GM21447 (cell line): Measurements from ENCODE around the gene PROCA1.
"Not testable (repeated sequence)": the region's sequence is repeated elsewhere in the genome, so short reads cannot be mapped to it uniquely, and the experiment has no call there.

Experiments used
- ATAC-seq: cut with Tn5 transposase; IDR thresholded peaks from one replicate; pipeline ENCODE4 v1.9.1; 2021; ENCODE audit not compliant: unreplicated experiment

The PROCA1 gene

DNA sequence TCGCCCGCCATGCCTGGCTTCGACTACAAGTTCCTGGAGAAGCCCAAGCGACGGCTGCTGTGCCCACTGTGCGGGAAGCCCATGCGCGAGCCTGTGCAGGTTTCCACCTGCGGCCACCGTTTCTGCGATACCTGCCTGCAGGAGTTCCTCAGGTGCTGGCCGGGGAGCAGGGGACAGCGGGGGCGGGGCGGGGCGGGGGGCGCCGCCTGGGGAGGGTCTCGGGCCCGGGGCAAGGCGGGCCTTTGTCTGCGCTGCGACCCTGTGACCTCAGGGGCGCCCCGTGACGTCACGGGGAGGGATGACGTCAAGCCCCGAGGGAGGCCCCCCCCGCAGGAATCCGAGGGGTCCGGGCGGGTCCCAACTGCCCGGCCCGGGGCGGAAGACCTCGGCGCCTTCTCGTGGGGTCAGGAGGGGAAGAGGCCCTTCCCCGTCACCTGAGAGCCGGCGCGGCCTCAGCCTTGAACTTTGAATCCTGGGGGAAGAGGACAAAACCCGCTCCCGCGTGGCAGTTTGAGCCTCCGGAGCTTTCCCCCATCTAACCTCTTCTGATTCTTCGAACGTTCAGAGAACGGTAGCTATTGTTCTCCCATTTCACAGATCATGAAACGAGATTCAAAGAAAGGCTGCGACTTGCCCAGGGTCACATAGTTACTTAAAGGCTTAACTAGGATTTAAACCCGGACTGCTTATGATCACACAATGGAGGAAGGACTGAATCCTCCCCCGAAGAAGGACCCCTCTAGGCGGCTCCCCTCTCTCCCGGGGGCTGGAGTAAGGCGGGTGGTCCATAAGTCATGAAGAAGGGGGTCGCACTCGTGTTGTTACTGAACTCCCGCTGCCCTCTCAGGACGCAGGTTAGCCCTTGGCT, 32.6 kb upstream of the PROCA1 start:
- peak; percentile 18 for ATAC-seq

DNA sequence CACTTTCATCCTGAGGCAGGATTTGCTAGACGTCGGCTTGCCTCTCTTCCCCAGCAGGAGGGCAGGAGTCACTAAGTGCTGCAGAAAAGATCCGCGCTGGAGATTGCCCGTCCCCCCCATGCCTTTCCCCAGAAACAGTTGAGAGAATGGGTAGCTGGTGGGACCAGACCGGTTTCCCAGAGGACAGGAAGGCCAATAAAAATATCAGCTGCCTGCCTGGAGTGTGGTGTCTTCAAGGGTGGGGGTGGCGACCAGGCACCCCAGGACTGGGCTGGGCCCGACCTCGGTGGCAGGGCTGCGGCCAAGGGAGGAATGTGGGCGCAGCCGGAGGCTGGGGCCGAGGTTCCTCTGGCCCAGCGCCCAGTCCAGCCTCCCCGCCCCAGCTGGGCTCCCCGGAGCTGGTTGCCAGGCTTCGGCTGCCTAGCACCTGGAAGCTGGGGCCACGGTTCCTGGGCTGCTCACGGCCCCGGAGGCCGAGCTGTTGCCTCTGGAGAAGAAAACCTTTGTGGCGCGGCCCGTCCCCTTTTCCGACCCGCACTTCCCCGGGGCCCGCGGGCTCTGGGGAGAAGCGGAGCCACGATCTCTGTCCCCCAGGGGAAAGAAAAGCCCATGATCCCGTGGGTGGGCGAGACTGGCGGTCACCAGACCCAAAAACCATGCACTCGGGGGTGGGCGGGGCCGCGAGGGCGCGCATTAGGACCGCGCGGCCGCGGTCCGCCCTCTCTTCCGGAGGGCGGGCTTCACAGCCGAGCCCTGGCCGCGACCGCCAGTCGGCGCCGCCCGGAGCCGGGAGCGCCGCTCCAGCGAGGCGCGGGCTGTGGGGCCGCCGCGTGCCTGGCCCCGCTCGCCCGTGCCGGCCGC, 31.8 kb upstream of the PROCA1 start, which contains the start of gene TRAF4:
TSS of gene TRAF4 (plus strand) at position 769 of the 861 bp plus-strand sequence. CDS start 102 bp downstream, outside the sequence.
- ATAC-seq: peak; percentile 46

DNA sequence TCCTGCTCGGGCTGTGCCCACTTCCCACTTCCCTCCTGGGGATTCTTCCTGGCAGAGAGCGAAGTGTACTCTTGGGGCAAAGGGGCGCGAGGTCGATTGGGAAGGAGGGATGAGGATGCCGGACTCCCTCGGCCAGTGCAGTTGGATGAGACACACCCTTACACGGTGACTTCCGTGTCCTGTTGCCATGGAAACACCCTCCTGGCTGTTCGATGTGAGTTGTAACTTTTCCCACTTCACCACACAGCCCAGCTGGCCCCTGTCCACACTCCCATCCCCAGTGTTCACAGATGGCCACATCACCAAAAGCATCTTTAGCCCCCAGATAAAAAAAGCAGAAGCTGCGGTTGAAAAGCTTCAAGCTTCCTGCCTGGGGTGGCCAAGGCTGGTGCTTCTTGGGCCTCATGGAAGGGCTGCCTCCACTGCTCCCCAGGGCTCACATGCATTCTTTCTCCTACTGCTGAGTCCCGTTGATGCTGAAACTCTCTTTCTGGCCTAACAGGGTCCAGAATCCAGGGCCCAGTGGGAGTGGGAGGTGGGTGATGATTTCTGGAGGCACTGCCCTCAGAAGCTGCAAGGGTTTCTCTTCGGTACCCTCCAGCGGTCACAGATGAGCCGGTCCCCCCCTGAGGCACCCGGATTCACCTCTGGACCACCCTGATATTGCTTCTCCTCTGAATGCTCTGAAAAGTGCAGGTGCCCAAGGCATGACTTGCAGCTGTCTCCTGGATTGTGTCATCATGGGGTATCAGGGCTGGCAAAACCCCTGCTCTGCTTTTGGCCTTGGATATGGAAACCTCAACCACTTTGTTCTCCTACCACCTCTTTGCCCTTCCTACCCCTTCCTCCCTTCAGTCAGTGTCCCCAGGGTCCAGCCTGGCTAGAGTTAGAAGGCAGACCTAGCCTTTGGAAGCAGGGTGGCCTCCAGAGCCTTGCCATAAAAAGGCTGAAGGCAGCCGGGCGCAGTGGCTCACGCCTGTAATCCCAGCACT, 30.0 kb upstream of the PROCA1 start:
- ATAC-seq: no peak

DNA sequence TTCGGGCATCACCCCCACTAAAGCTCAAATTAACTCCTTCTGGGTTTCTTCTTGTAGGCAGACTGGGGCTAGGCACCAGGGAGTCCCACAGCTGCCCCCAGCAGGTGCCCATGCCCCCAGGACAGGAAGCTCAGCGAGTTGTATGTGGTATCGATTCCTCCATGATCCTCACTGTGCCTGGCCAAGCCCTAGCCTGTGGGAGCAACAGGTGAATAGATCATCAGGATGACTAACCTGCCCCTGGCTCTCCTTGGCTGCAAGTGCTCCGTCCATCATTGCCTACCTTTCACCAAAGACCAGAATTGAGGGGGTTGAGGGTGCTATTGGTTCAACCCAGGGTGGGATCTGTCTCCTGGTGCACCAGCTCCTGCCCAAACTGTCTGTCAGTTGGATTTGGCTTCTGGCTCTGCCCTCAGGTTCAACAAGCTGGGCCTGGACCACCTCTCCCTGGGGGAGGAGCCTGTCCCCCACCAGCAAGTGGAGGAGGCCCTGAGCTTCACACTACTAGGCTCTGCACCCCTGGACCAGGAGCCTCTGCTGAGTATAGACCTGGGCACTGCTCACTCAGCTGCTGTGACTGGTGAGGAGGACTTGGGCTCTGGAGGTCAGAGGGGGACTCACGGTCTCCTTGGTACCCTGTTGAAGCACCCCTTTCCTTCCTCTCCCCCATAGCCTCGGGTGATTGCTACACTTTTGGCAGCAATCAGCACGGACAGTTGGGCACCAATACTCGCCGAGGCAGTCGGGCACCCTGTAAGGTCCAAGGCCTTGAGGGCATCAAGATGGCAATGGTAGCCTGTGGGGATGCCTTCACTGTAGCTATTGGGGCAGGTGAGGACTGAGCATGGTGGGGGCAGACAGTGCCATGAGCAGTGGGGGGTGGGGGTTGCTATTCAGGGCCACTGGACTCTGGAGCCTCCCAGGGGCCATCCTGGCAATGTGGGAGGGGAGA, 29.0 kb upstream of the PROCA1 start:
- ATAC-seq: no peak

DNA sequence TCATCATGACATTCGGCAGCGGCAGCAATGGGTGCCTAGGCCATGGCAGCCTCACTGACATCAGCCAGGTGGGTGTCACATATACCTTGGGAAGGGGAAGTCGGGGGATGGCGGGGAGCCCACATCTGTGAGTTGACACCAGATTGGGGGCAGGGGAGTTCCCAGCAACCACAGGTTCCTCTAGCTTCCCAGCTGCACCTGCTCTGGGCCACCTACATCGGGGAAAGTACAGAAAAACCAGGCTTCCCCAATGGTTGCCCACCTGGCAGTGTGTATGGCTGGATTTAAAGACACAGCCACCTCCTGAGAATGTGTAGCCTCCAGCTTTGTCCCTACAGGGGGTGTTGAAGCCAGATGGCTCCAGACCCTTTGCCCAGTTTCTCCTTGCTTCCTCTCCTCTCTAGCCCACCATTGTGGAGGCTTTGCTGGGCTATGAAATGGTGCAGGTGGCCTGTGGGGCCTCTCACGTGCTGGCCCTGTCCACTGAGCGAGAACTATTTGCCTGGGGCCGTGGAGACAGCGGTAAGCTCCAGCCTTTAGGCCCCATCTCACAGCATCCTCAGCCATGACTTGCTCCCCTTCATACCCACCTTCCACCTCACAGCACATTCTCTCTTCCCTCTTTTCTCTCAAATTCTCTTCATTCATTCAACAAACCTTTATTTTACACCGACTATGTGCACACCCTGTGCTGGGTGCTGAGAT, 27.1 kb upstream of the PROCA1 start:
- no peak for ATAC-seq

DNA sequence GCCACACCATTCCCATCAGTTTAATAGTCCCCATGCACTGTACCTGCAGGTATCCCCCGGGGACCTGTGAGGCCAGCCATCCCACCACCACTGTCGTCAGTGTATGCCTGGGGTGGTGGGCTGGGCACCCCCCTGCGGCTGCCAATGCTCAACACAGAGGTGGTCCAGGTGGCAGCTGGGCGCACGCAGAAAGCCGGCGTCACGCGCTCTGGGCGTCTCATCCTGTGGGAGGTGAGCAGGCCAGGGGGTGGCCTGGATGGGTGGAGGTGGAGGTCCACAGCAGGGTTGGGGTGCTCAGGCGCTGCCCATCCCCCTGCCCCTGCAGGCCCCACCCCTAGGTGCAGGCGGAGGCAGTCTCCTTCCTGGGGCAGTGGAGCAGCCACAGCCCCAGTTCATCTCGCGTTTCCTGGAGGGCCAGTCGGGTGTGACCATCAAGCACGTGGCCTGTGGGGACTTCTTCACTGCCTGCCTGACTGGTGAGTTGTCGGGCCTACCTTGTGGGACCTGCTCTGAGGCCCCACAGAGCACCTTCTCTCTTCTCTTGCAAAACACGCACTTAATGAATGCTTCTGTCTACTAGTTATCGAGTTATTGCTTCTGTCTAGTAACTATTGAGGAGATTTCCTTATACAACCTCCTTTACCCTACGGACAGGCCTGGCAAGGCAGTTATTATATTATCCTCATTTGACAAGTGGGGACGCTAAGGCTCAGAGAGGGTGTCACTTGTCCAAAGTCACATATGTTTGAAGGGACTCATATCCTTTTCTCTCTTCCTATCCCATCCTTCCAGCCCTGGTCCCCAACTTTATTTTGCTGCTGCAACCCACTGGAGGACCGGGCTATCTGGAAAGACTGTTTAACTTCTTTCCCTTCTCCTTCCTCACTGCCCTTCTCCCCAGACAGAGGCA, 26.3 kb upstream of the PROCA1 start:
- peak; percentile 68 for ATAC-seq

DNA sequence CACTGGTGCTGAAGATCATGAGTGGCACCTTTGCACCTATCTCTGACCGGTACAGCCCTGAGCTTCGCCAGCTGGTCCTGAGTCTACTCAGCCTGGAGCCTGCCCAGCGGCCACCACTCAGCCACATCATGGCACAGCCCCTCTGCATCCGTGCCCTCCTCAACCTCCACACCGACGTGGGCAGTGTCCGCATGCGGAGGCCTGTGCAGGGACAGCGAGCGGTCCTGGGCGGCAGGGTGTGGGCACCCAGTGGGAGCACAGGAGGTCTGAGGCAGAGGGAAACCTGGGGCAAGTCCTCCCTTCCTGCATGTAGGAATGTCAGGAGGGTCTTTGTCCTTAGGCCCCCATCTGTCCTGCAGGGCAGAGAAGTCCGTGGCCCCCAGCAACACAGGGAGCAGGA, 25.6 kb upstream of the PROCA1 start:
- no peak for ATAC-seq

DNA sequence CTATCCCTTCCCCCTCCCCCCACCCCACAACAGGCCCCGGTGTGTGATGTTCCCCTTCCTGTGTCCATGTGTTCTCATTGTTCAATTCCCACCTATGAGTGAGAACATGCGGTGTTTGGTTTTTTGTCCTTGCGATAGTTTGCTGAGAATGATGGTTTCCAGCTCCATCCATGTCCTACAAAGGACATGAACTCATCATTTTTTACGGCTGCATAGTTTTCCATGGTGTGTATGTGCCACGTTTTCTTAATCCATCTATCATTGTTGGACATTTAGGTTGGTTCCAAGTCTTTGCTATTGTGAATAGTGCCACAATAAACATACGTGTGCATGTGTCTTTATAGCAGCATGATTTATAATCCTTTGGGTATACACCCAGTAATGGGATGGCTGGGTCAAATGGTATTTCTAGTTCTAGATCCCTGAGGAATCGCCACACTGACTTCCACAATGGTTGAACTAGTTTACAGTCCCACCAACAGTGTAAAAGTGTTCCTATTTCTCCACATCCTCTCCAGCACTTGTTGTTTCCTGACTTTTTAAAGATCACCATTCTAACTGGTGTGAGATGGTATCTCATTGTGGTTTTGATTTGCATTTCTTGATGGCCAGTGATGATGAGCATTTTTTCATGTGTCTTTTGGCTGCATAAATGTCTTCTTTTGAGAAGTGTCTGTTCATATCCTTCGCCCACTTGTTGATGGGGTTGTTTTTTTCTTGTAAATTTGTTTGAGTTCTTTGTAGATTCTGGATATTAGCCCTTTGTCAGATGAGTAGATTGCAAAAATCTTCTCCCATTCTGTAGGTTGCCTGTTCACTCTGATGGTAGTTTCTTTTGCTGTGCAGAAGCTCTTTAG, 24.5 kb upstream of the PROCA1 start:
- ATAC-seq: not testable (repeated sequence)

DNA sequence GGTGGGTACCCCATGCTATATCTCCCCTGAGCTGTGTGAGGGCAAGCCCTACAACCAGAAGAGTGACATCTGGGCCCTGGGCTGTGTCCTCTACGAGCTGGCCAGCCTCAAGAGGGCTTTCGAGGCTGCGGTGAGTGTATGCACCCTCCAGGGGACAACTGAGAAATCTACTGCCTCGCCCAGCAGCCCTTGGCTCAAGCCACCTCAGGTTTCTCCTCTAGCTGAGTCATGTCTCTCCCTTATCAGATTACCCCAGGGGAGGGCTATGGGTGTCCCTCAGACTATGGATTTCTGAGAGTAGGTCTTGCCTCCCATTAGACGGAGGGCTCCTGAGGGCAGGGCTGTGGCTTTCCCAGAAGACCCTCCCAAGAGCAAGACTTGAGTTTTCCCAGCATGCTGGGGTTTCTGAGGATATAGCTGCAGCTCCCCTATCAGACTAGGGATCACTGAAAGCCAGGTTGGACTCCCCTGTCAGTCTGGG, 23.6 kb upstream of the PROCA1 start:
- no peak for ATAC-seq

DNA sequence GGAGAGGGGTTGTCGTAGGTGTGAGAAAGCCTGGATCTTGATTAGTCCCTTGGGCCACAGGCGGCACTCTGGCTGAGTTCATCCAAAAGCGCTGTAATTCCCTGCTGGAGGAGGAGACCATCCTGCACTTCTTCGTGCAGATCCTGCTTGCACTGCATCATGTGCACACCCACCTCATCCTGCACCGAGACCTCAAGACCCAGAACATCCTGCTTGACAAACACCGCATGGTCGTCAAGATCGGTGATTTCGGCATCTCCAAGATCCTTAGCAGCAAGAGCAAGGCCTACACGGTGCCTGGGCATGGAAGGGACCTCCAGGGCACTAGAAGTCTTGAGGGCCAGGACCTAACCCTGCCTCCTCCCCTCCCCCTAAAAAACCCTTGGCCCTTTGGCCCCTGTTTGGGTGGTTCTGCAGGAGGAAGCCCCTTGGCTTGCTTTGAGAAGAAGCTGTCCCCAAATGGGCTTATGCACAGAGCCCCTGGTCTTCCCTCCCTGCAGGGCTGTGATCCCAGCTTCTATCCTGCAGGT, 23.1 kb upstream of the PROCA1 start:
- no peak for ATAC-seq

DNA sequence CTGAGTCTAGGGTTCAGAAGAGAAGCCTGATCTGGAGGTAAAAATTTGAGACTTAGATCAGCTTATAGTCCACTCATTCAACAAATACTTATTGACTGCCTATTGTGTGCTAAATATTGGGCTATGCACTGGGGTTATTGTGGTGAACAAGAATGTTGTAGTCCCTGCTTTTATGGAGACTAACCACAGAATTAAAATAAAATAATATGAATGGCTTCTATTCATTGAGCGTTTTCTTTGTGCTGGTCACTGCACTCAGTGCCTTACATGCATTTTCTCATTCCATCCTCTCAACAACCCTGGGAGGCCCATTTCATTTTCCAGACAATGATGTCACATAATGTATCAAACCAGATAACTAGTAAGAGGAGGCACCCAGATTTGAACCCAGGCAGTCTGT, 21.7 kb upstream of the PROCA1 start:
- no peak for ATAC-seq

DNA sequence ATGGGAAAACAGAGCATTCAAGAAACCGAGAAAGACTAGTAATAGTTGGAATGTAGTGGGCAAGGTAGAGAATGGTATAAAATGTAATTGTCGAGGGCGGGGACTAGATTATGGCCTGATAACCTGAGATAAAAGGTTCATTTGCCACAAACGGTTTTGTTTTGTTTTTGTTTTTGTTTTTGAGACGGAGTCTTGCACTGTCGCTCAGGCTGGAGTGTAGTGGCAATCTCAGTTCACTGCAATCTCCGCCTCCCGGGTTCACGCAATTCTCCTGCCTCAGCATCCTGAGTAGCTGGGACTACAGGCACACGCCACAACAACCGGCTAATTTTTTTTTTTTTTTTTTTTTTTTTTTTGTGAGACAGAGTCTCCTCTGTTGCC, 18.3 kb upstream of the PROCA1 start:
- no peak for ATAC-seq

DNA sequence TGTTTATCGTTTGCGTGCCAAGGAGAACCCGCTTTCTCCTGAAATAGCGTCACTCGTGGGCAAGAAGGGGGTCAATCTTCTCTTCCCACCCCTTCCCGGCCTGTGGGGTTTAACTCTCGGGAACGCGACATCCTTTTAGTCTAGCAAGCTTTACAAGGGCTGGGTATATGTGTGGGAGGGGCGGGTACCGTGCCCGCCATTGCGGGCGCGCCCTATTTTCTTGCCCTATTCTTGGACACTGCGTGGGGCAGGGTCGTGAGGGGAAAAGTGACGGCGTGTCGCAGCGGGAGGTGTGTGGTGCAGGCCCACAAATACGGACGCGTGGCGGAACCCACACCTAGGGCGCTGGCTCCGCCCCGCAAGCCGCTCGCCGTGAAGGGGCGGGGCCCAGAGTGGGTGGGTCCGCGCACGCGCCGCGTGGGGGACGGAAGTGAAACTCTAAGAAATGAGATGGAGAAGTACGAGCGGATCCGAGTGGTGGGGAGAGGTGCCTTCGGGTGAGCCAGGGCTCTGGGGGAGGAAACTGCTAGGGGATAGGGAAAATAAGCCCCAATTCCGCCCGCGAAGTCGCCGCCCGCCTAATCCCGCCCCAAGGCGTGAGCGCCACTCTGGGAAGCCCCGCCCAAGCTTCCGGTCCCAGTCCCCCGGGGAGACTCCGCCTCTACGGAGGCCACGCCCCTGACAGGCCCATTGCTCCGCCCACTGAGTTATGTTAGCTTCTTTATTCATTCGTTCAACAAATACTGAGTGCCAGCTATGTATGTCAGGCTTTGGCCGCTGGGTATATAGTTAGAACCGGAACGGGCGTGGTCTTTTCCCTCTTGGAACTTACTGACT, 16.9 kb upstream of the PROCA1 start, which contains the start of gene NEK8:
TSS of gene NEK8 (plus strand) at position 425 of the 837 bp plus-strand sequence. CDS start at position 451, 26 bp downstream.
- peak; percentile 29 for ATAC-seq

DNA sequence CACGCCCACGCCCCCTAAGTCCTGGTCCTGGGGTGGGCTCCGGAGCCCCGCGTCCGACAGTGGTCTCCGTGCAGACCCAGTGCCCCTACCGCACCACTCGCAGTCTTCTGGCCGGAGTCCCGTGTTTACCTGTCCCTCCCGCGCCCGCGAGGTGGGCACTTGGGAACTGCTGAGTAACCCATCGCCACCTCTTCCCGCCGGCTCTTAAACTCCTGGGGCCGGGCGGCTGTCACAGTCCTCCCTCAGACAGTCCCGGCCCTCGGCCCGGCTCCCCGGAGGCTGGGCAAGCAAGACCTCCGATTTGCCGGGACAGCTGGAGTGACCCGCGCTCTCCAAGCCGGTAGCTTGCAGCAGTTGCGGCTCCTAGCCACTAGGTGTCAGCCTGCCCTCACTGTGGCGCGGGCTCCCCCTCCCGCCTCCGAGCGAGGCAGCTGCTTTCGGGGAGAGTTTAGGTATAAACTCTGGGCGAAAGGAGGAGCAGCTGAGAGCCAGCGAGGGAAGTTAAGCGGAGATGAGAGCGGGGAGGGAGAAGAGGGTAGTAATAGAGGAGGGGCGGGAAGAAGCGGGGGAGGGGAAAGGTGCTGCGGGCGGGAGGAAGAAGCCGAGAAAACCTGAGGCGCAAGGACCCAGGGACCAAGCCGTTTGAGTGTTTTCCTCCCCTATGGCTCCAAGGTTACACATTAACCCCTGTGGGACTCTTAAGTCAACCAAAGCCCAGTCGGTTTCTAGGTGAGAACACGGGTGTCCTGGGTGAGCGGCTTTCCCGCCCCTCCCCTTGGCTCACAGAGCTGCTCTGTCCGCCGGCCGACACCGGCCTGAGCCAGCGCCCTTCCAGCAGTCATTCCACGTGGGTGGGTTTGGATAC, 15.2 kb upstream of the PROCA1 start:
- peak; percentile 31 for ATAC-seq

DNA sequence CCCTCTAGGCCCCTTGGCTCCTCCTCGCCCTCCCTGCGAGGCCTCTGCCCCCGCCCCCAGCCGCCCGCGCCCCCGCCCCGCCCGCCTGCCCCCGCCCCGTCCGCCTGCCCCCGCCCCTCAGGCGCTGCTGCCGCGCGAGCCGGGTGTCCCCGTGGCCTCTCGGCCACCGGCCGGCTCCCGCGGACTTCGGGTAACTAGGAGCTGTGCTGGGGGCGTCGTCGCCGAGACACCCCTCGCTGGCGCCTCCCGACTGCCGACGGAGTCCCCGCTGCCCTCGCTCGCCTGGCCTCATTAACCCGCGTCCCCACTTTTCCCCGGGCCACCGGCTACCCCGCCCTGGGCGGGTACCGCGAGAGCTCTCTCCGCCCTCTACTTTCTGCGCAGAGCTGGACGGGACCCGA, 14.5 kb upstream of the PROCA1 start, which contains the start of gene TLCD1:
TSS of gene TLCD1 (minus strand) at position 8 of the 401 bp plus-strand sequence. CDS start 136 bp downstream, outside the sequence.
- ATAC-seq: no peak
